Neuronal stem cell (in vitro differentiated cells): ENCODE data around the gene CPVL.

Experiments
- DNase-seq: peaks from one replicate; pipeline ENCODE4 v3.0.0-alpha.2; 2013; ENCODE audit warnings: low spot score
- H2AFZ ChIP-seq: one replicate; pipeline ENCODE4 v1.6.1; 2013; ENCODE audit warnings: mild to moderate bottlenecking, low read length, inconsistent platforms
- H2AK5ac ChIP-seq: 2 replicates; pipeline ENCODE4 v1.6.1; 2013; ENCODE audit warnings: low read depth, mild to moderate bottlenecking, inconsistent platforms, low read length, moderate library complexity, mixed read lengths
- H2BK120ac ChIP-seq: 2 replicates; pipeline ENCODE4 v1.6.1; 2013; ENCODE audit warnings: low read depth, mild to moderate bottlenecking, inconsistent platforms, low read length, moderate library complexity, mixed read lengths
- H2BK12ac ChIP-seq: one replicate; pipeline ENCODE4 v1.6.1; 2013; ENCODE audit warnings: low read length, inconsistent platforms
- H2BK15ac ChIP-seq: 2 replicates; pipeline ENCODE4 v1.6.1; 2013; ENCODE audit warnings: mild to moderate bottlenecking, low read length, inconsistent platforms, mixed read lengths
- H2BK5ac ChIP-seq: one replicate; pipeline ENCODE4 v1.6.1; 2013; ENCODE audit warnings: inconsistent platforms, mild to moderate bottlenecking, low read length, moderate library complexity
- H3K14ac ChIP-seq: one replicate; pipeline ENCODE4 v1.6.1; 2013; ENCODE audit warnings: low read length, inconsistent platforms
- H3K18ac ChIP-seq: 2 replicates; pipeline ENCODE4 v1.6.1; 2013; ENCODE audit warnings: low read length, inconsistent platforms
- H3K23ac ChIP-seq: 2 replicates; pipeline ENCODE4 v1.6.1; 2013; ENCODE audit warnings: low read depth, mild to moderate bottlenecking, mixed read lengths, low read length, inconsistent platforms; ENCODE audit not compliant: poor library complexity
- H3K27ac ChIP-seq: replicated peaks from 3 replicates; pipeline ENCODE4 v1.5.1; 2013; ENCODE audit warnings: low read length, inconsistent platforms
- H3K27me3 ChIP-seq, 3 experiments: 2 replicates each; pipeline ENCODE4 v1.6.1; 2013; ENCODE audit warnings: low read length in 3 of 3, mild to moderate bottlenecking in 2 of 3, inconsistent platforms in 1 of 3, low read depth in 1 of 3, mixed read lengths in 1 of 3, moderate library complexity in 1 of 3; ENCODE audit not compliant: control insufficient read depth in 3 of 3, insufficient read depth in 3 of 3
- H3K36me3 ChIP-seq, 2 donors: replicated peaks in 1 of 2; 2 replicates each; pipeline ENCODE4 v1.6.1; 2013; ENCODE audit warnings: low read length in 2 of 2; ENCODE audit not compliant: control insufficient read depth in 2 of 2, insufficient read depth in 2 of 2
- H3K4ac ChIP-seq: 2 replicates; pipeline ENCODE4 v1.6.1; 2013; ENCODE audit warnings: inconsistent platforms, mild to moderate bottlenecking, low read length, moderate library complexity
- H3K4me1 ChIP-seq, 2 donors: 1 replicate in 1 of 2; 2 replicates in 1 of 2; pipeline ENCODE4 v1.6.1; 2013; ENCODE audit warnings: low read length in 2 of 2, low read depth in 1 of 2; ENCODE audit not compliant: control insufficient read depth in 2 of 2, insufficient read depth in 1 of 2
- H3K4me2 ChIP-seq: one replicate; pipeline ENCODE4 v1.6.1; 2013; ENCODE audit warnings: mild to moderate bottlenecking, low read length, inconsistent platforms; ENCODE audit not compliant: insufficient read depth, poor library complexity, severe bottlenecking
- H3K4me3 ChIP-seq, 2 donors: 2 replicates each; pipeline ENCODE4 v1.5.1; 2013; ENCODE audit warnings: low read length in 2 of 2, mild to moderate bottlenecking in 2 of 2, inconsistent platforms in 1 of 2, moderate library complexity in 1 of 2
- H3K79me1 ChIP-seq: one replicate; pipeline ENCODE4 v1.6.1; 2013; ENCODE audit warnings: low read depth, mild to moderate bottlenecking, inconsistent platforms, low read length, moderate library complexity
- H3K9ac ChIP-seq: one replicate; pipeline ENCODE4 v1.6.1; 2013; ENCODE audit warnings: mild to moderate bottlenecking, low read depth, low read length, inconsistent platforms; ENCODE audit not compliant: poor library complexity
- H3K9me3 ChIP-seq, 2 donors: replicated peaks in 1 of 2; 2 replicates each; pipeline versions ENCODE3 to v1.6.1; 2013; ENCODE audit warnings: low read length in 2 of 2, mild to moderate bottlenecking in 2 of 2, inconsistent platforms in 1 of 2, low read depth in 1 of 2, mixed read lengths in 1 of 2, moderate library complexity in 1 of 2; ENCODE audit not compliant: control insufficient read depth in 2 of 2, insufficient read depth in 1 of 2
- H4K8ac ChIP-seq: one replicate; pipeline ENCODE4 v1.6.1; 2013; ENCODE audit warnings: low read depth, mild to moderate bottlenecking, inconsistent platforms, low read length, moderate library complexity
- H4K91ac ChIP-seq: one replicate; pipeline ENCODE4 v1.6.1; 2013; ENCODE audit warnings: low read length, low read depth, mild to moderate bottlenecking, inconsistent platforms; ENCODE audit not compliant: poor library complexity
- WGBS, 2 donors: extraction: QIAGEN DNeasy Blood & Tissue Kit; methylation state at CpG; one replicate each; pipeline ENCODE4 v1.1.7; 2013; ENCODE audit warnings: missing lambda C conversion rate in 2 of 2, mixed read lengths in 1 of 2; ENCODE audit not compliant: insufficient read length in 2 of 2, insufficient replicate concordance in 1 of 2; ENCODE audit errors: extremely low coverage in 2 of 2; 5-methylcytosine and 5-hydroxymethylcytosine counted together

The CPVL gene

GRCh38 chr7:29131678-29132077, 14.7 kb downstream of the CPVL start:
- no peak overlapping the region for H2BK5ac ChIP-seq
- peaks cover 2 to 21% of the 10 kb centered on the region in 2 donors for H3K4me1 ChIP-seq
- H3K23ac ChIP-seq, result no peak overlapping the region
- peak overlapping the region; percentile 20 for H3K18ac ChIP-seq
- no peak overlapping the region for H3K14ac ChIP-seq
- H3K4me3 ChIP-seq, result no peak overlapping the region
- H3K4me2 ChIP-seq, result no peak overlapping the region
- no peak for DNase-seq
- H3K79me1 ChIP-seq, result no peaks in the 10 kb centered on the region
- no peak overlapping the region for H2AFZ ChIP-seq
- H4K91ac ChIP-seq, result no peak overlapping the region
- WGBS, 2 donors, result no CpG with 5 or more reads among the region's 5 CpGs
- H3K9ac ChIP-seq, result no peak overlapping the region
- H4K8ac ChIP-seq, result no peak overlapping the region
- no peaks in the 10 kb centered on the region for H3K36me3 ChIP-seq
- no peak overlapping the region for H3K27ac ChIP-seq
- H2BK15ac ChIP-seq, result no peak overlapping the region
- H2BK120ac ChIP-seq, result no peak overlapping the region
- H3K9me3 ChIP-seq, result peaks cover 0 to 1% of the 10 kb centered on the region in 2 donors
- H3K4ac ChIP-seq, result no peak overlapping the region
- H2BK12ac ChIP-seq, result no peak overlapping the region
- no peak overlapping the region for H2AK5ac ChIP-seq
- no peaks in the 10 kb centered on the region for H3K27me3 ChIP-seq

- Histone ChIP-seq H3K14ac (no peak overlapping the region), H4K8ac (no peak overlapping the region), H3K9ac (no peak overlapping the region), H3K27ac (no peak overlapping the region), H2BK5ac (no peak overlapping the region), H3K18ac (no peak overlapping the region), H2AK5ac (no peak overlapping the region), H3K4me3 (no peak overlapping the region), H2BK15ac (no peak overlapping the region), H2AFZ (no peak overlapping the region), H3K23ac (no peak overlapping the region), H3K9me3 (no peaks in the 10 kb centered on the region), H4K91ac (no peak overlapping the region), H3K79me1 (no peaks in the 10 kb centered on the region), H2BK120ac (no peak overlapping the region), H3K4me2 (no peak overlapping the region), H3K27me3 (no peaks in the 10 kb centered on the region), H3K36me3 (no peaks in the 10 kb centered on the region), H2BK12ac (no peak overlapping the region), H3K4me1 (peaks cover 2 to 21% of the 10 kb centered on the region in 2 donors), H3K4ac (no peak overlapping the region)
- no peak for DNase-seq
- WGBS, 2 donors, result no CpG with 5 or more reads among the region's 1 CpG
These were observed 16.2 kb downstream of the CPVL start for GRCh38 chr7:29130096-29130495.

GRCh38 chr7:29127527-29127926, 18.8 kb downstream of the CPVL start:
- no CpG with 5 or more reads among the region's 4 CpGs for WGBS, 2 donors
- Histone ChIP-seq H3K27me3 (no peaks in the 10 kb centered on the region), H3K14ac (no peak overlapping the region), H2AFZ (no peak overlapping the region), H4K8ac (no peak overlapping the region), H3K79me1 (no peaks in the 10 kb centered on the region), H4K91ac (no peak overlapping the region), H3K9ac (no peak overlapping the region), H2AK5ac (no peak overlapping the region), H3K4me3 (no peak overlapping the region), H2BK5ac (no peak overlapping the region), H2BK15ac (no peak overlapping the region), H3K4ac (no peak overlapping the region), H3K9me3 (no peaks in the 10 kb centered on the region), H2BK12ac (no peak overlapping the region), H3K4me2 (no peak overlapping the region), H3K36me3 (no peaks in the 10 kb centered on the region), H2BK120ac (no peak overlapping the region), H3K4me1 (peaks cover 2 to 15% of the 10 kb centered on the region in 2 donors), H3K18ac (no peak overlapping the region), H3K27ac (peak overlapping the region; percentile 57), H3K23ac (no peak overlapping the region)
- DNase-seq, result peak; percentile 35

GRCh38 chr7:29126804-29127203, 19.5 kb downstream of the CPVL start:
- no CpG with 5 or more reads among the region's 3 CpGs for WGBS, 2 donors
- Histone ChIP-seq H2AK5ac (no peak overlapping the region), H3K23ac (no peak overlapping the region), H2BK5ac (no peak overlapping the region), H3K4ac (no peak overlapping the region), H2AFZ (no peak overlapping the region), H3K14ac (no peak overlapping the region), H4K91ac (no peak overlapping the region), H2BK12ac (no peak overlapping the region), H3K36me3 (no peaks in the 10 kb centered on the region), H3K4me3 (no peak overlapping the region), H3K4me1 (peaks cover 2 to 15% of the 10 kb centered on the region in 2 donors), H3K9ac (no peak overlapping the region), H3K9me3 (no peaks in the 10 kb centered on the region), H3K27me3 (no peaks in the 10 kb centered on the region), H3K18ac (no peak overlapping the region), H3K27ac (no peak overlapping the region), H3K79me1 (no peaks in the 10 kb centered on the region), H4K8ac (no peak overlapping the region), H3K4me2 (no peak overlapping the region), H2BK15ac (no peak overlapping the region), H2BK120ac (no peak overlapping the region)
- DNase-seq, result no peak
